Hepatocyte (in vitro differentiated cells): ENCODE measurements around the gene NR2C2AP. TPM values are rescaled to one million over a fixed set of nuclear protein-coding genes. Genes with fewer than 3 reads are reported as not detected.

ENCODE experiments used
- DNase-seq: peaks from one replicate; pipeline ENCODE4 v3.0.0-alpha.2; 2016; ENCODE audit warnings: low spot score
- H2AFZ ChIP-seq: fragments of 200-600 bp; sonication (generic); 2 replicates; pipeline ENCODE4 v1.6.0; 2016; ENCODE audit warnings: antibody characterized with exemption, mild to moderate bottlenecking
- H3K27ac ChIP-seq: fragments of 200-600 bp; sonication (generic); 2 replicates; pipeline ENCODE4 v1.5.1; 2016; ENCODE audit warnings: mild to moderate bottlenecking
- H3K27me3 ChIP-seq: fragments of 200-600 bp; sonication (generic); 2 replicates; pipeline ENCODE4 v1.6.1; 2016
- H3K36me3 ChIP-seq: fragments of 200-600 bp; sonication (generic); replicated peaks from 2 replicates; pipeline ENCODE4 v1.5.1; 2016; ENCODE audit warnings: low read depth; ENCODE audit not compliant: insufficient read depth
- H3K4me1 ChIP-seq: fragments of 200-600 bp; sonication (generic); 2 replicates; pipeline ENCODE4 v1.5.1; 2016; ENCODE audit warnings: mild to moderate bottlenecking, moderate library complexity; ENCODE audit not compliant: insufficient read depth
- H3K4me2 ChIP-seq: fragments of 200-600 bp; sonication (generic); 2 replicates; pipeline ENCODE4 v1.6.0; 2016
- H3K4me3 ChIP-seq: fragments of 200-600 bp; sonication (generic); 2 replicates; pipeline ENCODE4 v1.5.1; 2016; ENCODE audit warnings: mild to moderate bottlenecking
- H3K79me2 ChIP-seq: fragments of 200-600 bp; sonication (generic); 2 replicates; pipeline ENCODE4 v1.6.0; 2017; ENCODE audit warnings: mild to moderate bottlenecking
- H3K9me2 ChIP-seq: fragments of 200-600 bp; sonication (generic); replicated peaks from 2 replicates; pipeline ENCODE4 v1.6.0; 2017; ENCODE audit warnings: mild to moderate bottlenecking; ENCODE audit not compliant: insufficient read depth
- H3K9me3 ChIP-seq: fragments of 200-600 bp; sonication (generic); 2 replicates; pipeline ENCODE4 v1.5.1; 2016; ENCODE audit warnings: low read depth, mild to moderate bottlenecking
- H4K20me1 ChIP-seq: fragments of 200-600 bp; sonication (generic); 2 replicates; pipeline ENCODE4 v1.6.0; 2016; ENCODE audit warnings: mild to moderate bottlenecking; ENCODE audit not compliant: insufficient read depth, poor library complexity, severe bottlenecking
- CTCF ChIP-seq: fragments of 200-600 bp; sonication (generic); IDR thresholded peaks from 2 replicates; pipeline ENCODE4 v1.5.1; 2016; ENCODE audit warnings: antibody characterized with exemption, mild to moderate bottlenecking; ENCODE audit not compliant: poor library complexity
- EZH2 ChIP-seq: fragments of 200-600 bp; sonication (generic); IDR thresholded peaks from 2 replicates; pipeline ENCODE4 v1.6.1; 2016; ENCODE audit warnings: antibody characterized with exemption, mild to moderate bottlenecking, borderline replicate concordance
- EZH2phosphoT487 ChIP-seq: fragments of 200-600 bp; sonication (generic); IDR thresholded peaks from one replicate; pipeline ENCODE4 v1.6.1; 2018; ENCODE audit warnings: antibody characterized with exemption, mild to moderate bottlenecking, low read depth, moderate library complexity; ENCODE audit not compliant: unreplicated experiment, severe bottlenecking
- WGBS: methylation state at CpG from one replicate; pipeline ENCODE4 v1.1.6; 2016; ENCODE audit warnings: low lambda C conversion rate; ENCODE audit errors: missing lambda C conversion rate; 5-methylcytosine and 5-hydroxymethylcytosine counted together
- polyA plus RNA-seq: library from polyadenylated mRNA; unstranded; fragments of >200 nt; fragmentation: Nextera tagmentation; extraction: Ambion mirVana; gene quantifications from 2 replicates; pipeline ENCODE4 v1.2.1, GENCODE V29; 2016
- total RNA-seq: library from RNA; depleted of rRNA; stranded (reverse); fragments of >200 nt; gene quantifications from 2 replicates; pipeline ENCODE4 v1.2.3, GENCODE V29; 2014

Gene NR2C2AP
- total and polyA plus RNA-seq, 2 experiments from 2014 or later = 5.2 to 9.0 TPM

GRCh38 chr19:19192078-19192882, 10.9 kb downstream of the NR2C2AP start, which contains the start of the genes BORCS8 and RFXANK:
Gene BORCS8, minus strand, starts transcription at chr19:19192152. Its CDS starts 35 bp downstream, at chr19:19192117.
Gene RFXANK, plus strand, starts transcription at chr19:19192258. Its CDS starts 1,689 bp downstream, at chr19:19193947.
- Histone ChIP-seq H3K79me2 (peaks cover 41% of the 10 kb centered on the region), H2AFZ (peak within 1 kb of the TSS; percentile 87), H3K4me3 (peak within 1 kb of the TSS; percentile 42), H3K9me3 (no peaks in the 10 kb centered on the region), H3K4me2 (peak within 1 kb of the TSS; percentile 74), H3K9me2 (no peaks in the 10 kb centered on the region), H3K4me1 (peaks cover 12% of the 10 kb centered on the region), H4K20me1 (no peaks in the 10 kb centered on the region), H3K27me3 (no peaks in the 10 kb centered on the region), H3K36me3 (no peaks in the 10 kb centered on the region), H3K27ac (peak within 1 kb of the TSS; percentile 96)
- peak; percentile 100 for DNase-seq
- under 1% methylated on average over 49 of the region's 53 CpGs for WGBS
- no peak for TF ChIP-seq EZH2phosphoT487
- no peak for TF ChIP-seq EZH2
- no peak for TF ChIP-seq CTCF

- H3K4me1 ChIP-seq = peaks cover 12% of the 10 kb centered on the region
- H3K27ac ChIP-seq = peak overlapping the region; percentile 96
- H3K27me3 ChIP-seq = no peaks in the 10 kb centered on the region
- peak overlapping the region; percentile 42 for H3K4me3 ChIP-seq
- DNase-seq = no peak
- WGBS = 1% methylated on average over 16 of the region's 17 CpGs
- H2AFZ ChIP-seq = peak overlapping the region; percentile 87
- H3K36me3 ChIP-seq = no peaks in the 10 kb centered on the region
- peak overlapping the region; percentile 74 for H3K4me2 ChIP-seq
- no peaks in the 10 kb centered on the region for H4K20me1 ChIP-seq
- H3K9me2 ChIP-seq = no peaks in the 10 kb centered on the region
- H3K79me2 ChIP-seq = peaks cover 41% of the 10 kb centered on the region
- H3K9me3 ChIP-seq = no peaks in the 10 kb centered on the region
- TF ChIP-seq EZH2 = no peak
These were observed 11.5 kb downstream of the NR2C2AP start for GRCh38 chr19:19191768-19192077.

- Histone ChIP-seq H3K9me3 (no peaks in the 10 kb centered on the region), H3K4me3 (no peak overlapping the region), H3K4me2 (no peak overlapping the region), H3K27me3 (no peaks in the 10 kb centered on the region), H3K4me1 (peaks cover 7% of the 10 kb centered on the region), H2AFZ (no peak overlapping the region), H3K9me2 (no peaks in the 10 kb centered on the region), H3K27ac (no peak overlapping the region), H3K36me3 (no peaks in the 10 kb centered on the region), H4K20me1 (no peaks in the 10 kb centered on the region), H3K79me2 (peaks cover 26% of the 10 kb centered on the region)
- 96% methylated on average over 14 of the region's 14 CpGs for WGBS
- no peak for TF ChIP-seq EZH2
- no peak for TF ChIP-seq EZH2phosphoT487
- no peak for TF ChIP-seq CTCF
- DNase-seq = no peak
These were observed 16.5 kb downstream of the NR2C2AP start for GRCh38 chr19:19186742-19187141.

- Histone ChIP-seq H3K79me2 (peaks cover 20% of the 10 kb centered on the region), H3K4me1 (peaks cover 6% of the 10 kb centered on the region), H3K9me3 (no peaks in the 10 kb centered on the region), H3K4me2 (no peak overlapping the region), H3K4me3 (no peak overlapping the region), H3K27me3 (no peaks in the 10 kb centered on the region), H4K20me1 (no peaks in the 10 kb centered on the region), H3K27ac (no peak overlapping the region), H3K36me3 (no peaks in the 10 kb centered on the region), H3K9me2 (no peaks in the 10 kb centered on the region), H2AFZ (no peak overlapping the region)
- TF ChIP-seq EZH2phosphoT487 (no peak), CTCF (peak; percentile 39)
- WGBS = 64% methylated on average over 9 of the region's 9 CpGs
- peak; percentile 59 for DNase-seq
These were observed 17.1 kb downstream of the NR2C2AP start for GRCh38 chr19:19185853-19186740.
